Measurements from ENCODE around the gene LAMA4.

LAMA4 gene

GRCh38 chr6:112100561-112100960, 153.8 kb downstream of the LAMA4 start:
- TF ChIP-seq, protein P1, sequence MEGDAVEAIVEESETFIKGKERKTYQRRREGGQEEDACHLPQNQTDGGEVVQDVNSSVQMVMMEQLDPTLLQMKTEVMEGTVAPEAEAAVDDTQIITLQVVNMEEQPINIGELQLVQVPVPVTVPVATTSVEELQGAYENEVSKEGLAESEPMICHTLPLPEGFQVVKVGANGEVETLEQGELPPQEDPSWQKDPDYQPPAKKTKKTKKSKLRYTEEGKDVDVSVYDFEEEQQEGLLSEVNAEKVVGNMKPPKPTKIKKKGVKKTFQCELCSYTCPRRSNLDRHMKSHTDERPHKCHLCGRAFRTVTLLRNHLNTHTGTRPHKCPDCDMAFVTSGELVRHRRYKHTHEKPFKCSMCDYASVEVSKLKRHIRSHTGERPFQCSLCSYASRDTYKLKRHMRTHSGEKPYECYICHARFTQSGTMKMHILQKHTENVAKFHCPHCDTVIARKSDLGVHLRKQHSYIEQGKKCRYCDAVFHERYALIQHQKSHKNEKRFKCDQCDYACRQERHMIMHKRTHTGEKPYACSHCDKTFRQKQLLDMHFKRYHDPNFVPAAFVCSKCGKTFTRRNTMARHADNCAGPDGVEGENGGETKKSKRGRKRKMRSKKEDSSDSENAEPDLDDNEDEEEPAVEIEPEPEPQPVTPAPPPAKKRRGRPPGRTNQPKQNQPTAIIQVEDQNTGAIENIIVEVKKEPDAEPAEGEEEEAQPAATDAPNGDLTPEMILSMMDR (conservative IDR thresholded peaks at IDR 0.05; ENCODE audit: control insufficient read depth, insufficient read depth, low read depth, low read length) = no peak
- DNase-seq (ENCODE audit: low read depth) = no peak
- no peak overlapping the region for H3K4me3 ChIP-seq (ENCODE audit: control insufficient read depth, low read depth, low read length)

GRCh38 chr6:112096901-112097300, 157.5 kb downstream of the LAMA4 start:
- no peak overlapping the region for H3K4me3 ChIP-seq (ENCODE audit: control insufficient read depth, low read depth, low read length)
- DNase-seq (ENCODE audit: low read depth) = no peak
- TF ChIP-seq, protein P1 (conservative IDR thresholded peaks at IDR 0.05; ENCODE audit: control insufficient read depth, insufficient read depth, low read depth, low read length) = no peak

DNA sequence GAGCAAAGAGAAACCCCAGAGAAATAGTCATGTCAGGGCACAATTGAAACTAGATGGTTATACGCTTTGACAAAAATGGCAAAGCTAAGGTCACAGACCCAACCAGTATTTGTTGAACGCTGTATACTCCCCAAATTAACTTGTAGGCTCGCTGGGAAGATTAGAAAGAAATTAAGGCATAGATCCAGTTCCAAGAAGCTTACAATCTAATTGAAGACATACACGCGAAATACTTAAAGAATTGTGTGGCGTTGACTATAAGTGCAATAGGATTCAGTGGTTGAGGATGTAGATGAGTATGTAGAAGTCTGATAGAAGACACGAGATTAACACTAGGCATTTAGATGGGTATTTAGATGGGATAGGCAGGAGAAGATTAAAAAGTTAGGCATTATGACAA, 166.5 kb downstream of the LAMA4 start:
- TF ChIP-seq, protein P1 (conservative IDR thresholded peaks at IDR 0.05; ENCODE audit: control insufficient read depth, insufficient read depth, low read depth, low read length) = no peak
- peak; percentile 11 for DNase-seq (ENCODE audit: low read depth)

GRCh38 chr6:112087136-112087911, 167.0 kb downstream of the LAMA4 start, which contains the start of the genes FAM229B and TUBE1:
Gene FAM229B, plus strand, starts transcription at chr6:112087591. Its CDS starts 11,693 bp downstream, at chr6:112099284.
Gene TUBE1, minus strand, starts transcription at chr6:112087482. Its CDS starts 48 bp downstream, at chr6:112087434.
- DNase-seq (ENCODE audit: low read depth) = peak; percentile 97
- TF ChIP-seq, protein P1 (conservative IDR thresholded peaks at IDR 0.05; ENCODE audit: control insufficient read depth, insufficient read depth, low read depth, low read length) = no peak
- peak within 1 kb of the TSS; percentile 86 for H3K4me3 ChIP-seq (ENCODE audit: control insufficient read depth, low read depth, low read length)

More for the DNA sequence above, 166.5 kb downstream of the LAMA4 start:
- H3K4me3 ChIP-seq (ENCODE audit: control insufficient read depth, low read depth, low read length) = peak overlapping the region; percentile 86

GRCh38 chr6:112086744-112087135, 167.6 kb downstream of the LAMA4 start:
- DNase-seq (ENCODE audit: low read depth) = peak; percentile 67
- TF ChIP-seq, protein P1 (conservative IDR thresholded peaks at IDR 0.05; ENCODE audit: control insufficient read depth, insufficient read depth, low read depth, low read length) = peak; percentile 44
- peak overlapping the region; percentile 86 for H3K4me3 ChIP-seq (ENCODE audit: control insufficient read depth, low read depth, low read length)

DNA sequence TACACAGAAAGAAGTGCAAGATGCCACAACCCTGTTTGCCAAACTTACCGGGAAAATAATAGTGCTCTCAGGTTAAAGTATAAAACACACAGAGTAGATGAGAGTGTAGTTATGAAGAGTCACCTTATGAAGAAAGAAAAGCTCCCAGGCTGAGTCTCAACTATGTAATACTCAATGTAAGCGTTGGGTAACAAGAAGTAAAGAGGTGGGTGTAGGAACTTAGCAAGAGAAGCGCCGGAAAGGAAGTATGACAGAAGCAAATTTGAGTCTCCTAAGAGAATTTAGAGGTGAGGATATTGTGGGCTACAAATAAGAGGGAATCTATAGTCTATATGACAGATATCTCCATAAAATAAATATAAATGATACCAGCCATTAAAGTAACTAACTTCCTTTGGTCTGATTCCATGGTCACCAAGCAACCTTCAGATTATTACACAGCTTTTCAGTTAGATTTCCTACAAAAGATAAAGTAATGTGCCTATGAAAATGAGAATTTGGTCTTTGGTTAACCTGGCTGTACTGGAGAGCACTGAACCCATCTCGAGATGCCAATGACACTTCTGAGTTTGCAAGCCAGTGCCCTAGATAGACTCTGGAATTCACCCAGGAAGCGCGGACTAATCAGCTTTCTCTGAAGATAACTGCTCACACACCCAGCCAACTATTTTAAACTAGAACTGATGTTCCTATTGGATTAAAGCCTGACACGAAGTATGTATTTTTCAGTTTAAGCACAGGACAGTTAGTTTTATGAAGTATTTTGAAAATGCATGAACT, 168.9 kb downstream of the LAMA4 start:
- peak; percentile 21 for DNase-seq (ENCODE audit: low read depth)
- H3K4me3 ChIP-seq (ENCODE audit: control insufficient read depth, low read depth, low read length) = no peak overlapping the region
- TF ChIP-seq, protein P1 (conservative IDR thresholded peaks at IDR 0.05; ENCODE audit: control insufficient read depth, insufficient read depth, low read depth, low read length) = no peak

Measured in fibroblast of mammary gland (primary cell).